ENCODE results near the gene ANXA8.
A peak's percentile ranks its signal among the peaks of the same experiment; 100 is the strongest.

DNA sequence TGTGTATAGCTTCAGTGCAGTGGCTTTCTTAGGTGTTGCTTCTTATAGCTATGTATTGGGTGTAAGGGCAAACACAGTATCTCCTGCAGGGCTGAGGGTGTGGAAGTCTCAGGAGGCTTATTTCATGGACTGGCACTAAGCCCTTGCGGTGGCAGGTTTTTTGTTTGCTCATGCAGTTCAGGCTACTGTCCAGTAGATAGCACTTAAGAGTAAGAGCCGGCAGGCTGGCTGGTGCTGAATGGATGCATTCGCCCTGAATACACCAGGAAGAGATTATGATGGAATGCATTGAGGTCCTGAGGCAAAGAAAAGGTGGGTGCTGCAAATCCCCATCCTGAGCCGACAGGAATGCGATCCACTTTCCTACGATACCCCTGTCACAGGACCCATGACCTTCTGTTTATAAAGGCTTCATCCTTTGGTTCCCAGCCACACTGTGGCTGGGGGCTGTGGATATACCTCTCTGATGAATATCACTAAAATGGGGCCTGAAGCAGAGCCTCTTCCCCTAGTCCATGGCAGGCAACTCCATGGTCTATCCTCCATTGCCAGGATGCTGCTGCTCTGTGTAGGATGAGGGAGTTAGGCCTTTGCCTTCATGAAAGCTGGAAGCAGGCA lies 44.9 kb downstream of the ANXA8 start:
- TF ChIP-seq POLR2A (IDR thresholded peaks at IDR 0.05), result no peak
- TF ChIP-seq POLR2AphosphoS5 (IDR thresholded peaks at IDR 0.05), result no peak
- TF ChIP-seq, protein P1, sequence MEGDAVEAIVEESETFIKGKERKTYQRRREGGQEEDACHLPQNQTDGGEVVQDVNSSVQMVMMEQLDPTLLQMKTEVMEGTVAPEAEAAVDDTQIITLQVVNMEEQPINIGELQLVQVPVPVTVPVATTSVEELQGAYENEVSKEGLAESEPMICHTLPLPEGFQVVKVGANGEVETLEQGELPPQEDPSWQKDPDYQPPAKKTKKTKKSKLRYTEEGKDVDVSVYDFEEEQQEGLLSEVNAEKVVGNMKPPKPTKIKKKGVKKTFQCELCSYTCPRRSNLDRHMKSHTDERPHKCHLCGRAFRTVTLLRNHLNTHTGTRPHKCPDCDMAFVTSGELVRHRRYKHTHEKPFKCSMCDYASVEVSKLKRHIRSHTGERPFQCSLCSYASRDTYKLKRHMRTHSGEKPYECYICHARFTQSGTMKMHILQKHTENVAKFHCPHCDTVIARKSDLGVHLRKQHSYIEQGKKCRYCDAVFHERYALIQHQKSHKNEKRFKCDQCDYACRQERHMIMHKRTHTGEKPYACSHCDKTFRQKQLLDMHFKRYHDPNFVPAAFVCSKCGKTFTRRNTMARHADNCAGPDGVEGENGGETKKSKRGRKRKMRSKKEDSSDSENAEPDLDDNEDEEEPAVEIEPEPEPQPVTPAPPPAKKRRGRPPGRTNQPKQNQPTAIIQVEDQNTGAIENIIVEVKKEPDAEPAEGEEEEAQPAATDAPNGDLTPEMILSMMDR (IDR thresholded peaks at IDR 0.05), result peak in 3 of 6 experiments; percentile 17 to 27 (median 24)
- no peak for TF ChIP-seq EP300 (IDR thresholded peaks at IDR 0.05)

Data from upper lobe of left lung (tissue), 4 donors.